ENCODE results near the gene IFTAP. TPM values are rescaled to one million over a fixed set of nuclear protein-coding genes. Genes with fewer than 3 reads are reported as not detected.

IFTAP gene
- total and polyA plus RNA-seq, 2 of the 13 experiments (the other 11 are each of a cell fraction or from before 2014, with no cell fraction given) = 11.3 to 29.4 TPM

- TF ChIP-seq JUN (CRISPR knock-in tag; IDR thresholded peaks at IDR 0.05) = 0 out of 2 replicates have a peak, but pooled peaks have one; percentile 36
- TF ChIP-seq DZIP1 (CRISPR knock-in tag; IDR thresholded peaks at IDR 0.05) = no peak
- peak; percentile 97 for TF ChIP-seq IRF2 (CRISPR knock-in tag; IDR thresholded peaks at IDR 0.05)
- TF ChIP-seq HES4 (CRISPR knock-in tag; IDR thresholded peaks at IDR 0.05; ENCODE audit: borderline replicate concordance) = no peak
- peak; percentile 49; the same call in 1 of the 2 replicates for TF ChIP-seq ZNF564 (CRISPR knock-in tag; IDR thresholded peaks at IDR 0.05)
- TF ChIP-seq, protein P1, sequence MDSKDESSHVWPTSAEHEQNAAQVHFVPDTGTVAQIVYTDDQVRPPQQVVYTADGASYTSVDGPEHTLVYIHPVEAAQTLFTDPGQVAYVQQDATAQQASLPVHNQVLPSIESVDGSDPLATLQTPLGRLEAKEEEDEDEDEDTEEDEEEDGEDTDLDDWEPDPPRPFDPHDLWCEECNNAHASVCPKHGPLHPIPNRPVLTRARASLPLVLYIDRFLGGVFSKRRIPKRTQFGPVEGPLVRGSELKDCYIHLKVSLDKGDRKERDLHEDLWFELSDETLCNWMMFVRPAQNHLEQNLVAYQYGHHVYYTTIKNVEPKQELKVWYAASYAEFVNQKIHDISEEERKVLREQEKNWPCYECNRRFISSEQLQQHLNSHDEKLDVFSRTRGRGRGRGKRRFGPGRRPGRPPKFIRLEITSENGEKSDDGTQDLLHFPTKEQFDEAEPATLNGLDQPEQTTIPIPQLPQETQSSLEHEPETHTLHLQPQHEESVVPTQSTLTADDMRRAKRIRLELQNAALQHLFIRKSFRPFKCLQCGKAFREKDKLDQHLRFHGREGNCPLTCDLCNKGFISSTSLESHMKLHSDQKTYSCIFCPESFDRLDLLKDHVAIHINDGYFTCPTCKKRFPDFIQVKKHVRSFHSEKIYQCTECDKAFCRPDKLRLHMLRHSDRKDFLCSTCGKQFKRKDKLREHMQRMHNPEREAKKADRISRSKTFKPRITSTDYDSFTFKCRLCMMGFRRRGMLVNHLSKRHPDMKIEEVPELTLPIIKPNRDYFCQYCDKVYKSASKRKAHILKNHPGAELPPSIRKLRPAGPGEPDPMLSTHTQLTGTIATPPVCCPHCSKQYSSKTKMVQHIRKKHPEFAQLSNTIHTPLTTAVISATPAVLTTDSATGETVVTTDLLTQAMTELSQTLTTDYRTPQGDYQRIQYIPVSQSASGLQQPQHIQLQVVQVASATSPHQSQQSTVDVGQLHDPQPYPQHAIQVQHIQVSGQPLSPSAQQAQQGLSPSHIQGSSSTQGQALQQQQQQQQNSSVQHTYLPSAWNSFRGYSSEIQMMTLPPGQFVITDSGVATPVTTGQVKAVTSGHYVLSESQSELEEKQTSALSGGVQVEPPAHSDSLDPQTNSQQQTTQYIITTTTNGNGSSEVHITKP (CRISPR knock-in tag; IDR thresholded peaks at IDR 0.05; ENCODE audit: low read depth) = peak; percentile 70; the same call in 1 of the 2 replicates
- no peak; the same call in 1 of the 2 replicates for TF ChIP-seq ZBTB7B (CRISPR knock-in tag; IDR thresholded peaks at IDR 0.05)
- 0 out of 2 replicates have a peak, but pooled peaks have one; percentile 40 for TF ChIP-seq MED13 (CRISPR knock-in tag; IDR thresholded peaks at IDR 0.05)
- TF ChIP-seq ZNF777 (CRISPR knock-in tag; IDR thresholded peaks at IDR 0.05) = peak; percentile 53; the same call in 1 of the 2 replicates
- peak; percentile 66 for TF ChIP-seq ISL2 (CRISPR knock-in tag; IDR thresholded peaks at IDR 0.05)
- TF ChIP-seq ZNF891 (CRISPR knock-in tag; IDR thresholded peaks at IDR 0.05) = no peak
- no peak for TF ChIP-seq ZSCAN30 (CRISPR knock-in tag; IDR thresholded peaks at IDR 0.05)
- TF ChIP-seq ZNF264 (CRISPR knock-in tag; IDR thresholded peaks at IDR 0.05) = 0 out of 2 replicates have a peak, but pooled peaks have one; percentile 77
- TF ChIP-seq ELF3 (CRISPR knock-in tag; IDR thresholded peaks at IDR 0.05) = peak; percentile 48; the same call in 1 of the 2 replicates
- TF ChIP-seq ZNF558 (CRISPR knock-in tag; IDR thresholded peaks at IDR 0.05; ENCODE audit: borderline replicate concordance) = no peak
- TF ChIP-seq STAG1 (CRISPR knock-in tag; IDR thresholded peaks at IDR 0.05) = no peak
- no peak for TF ChIP-seq TRAFD1 (CRISPR knock-in tag; IDR thresholded peaks at IDR 0.05; ENCODE audit: borderline replicate concordance)
- no peak for TF ChIP-seq SOX13 (IDR thresholded peaks at IDR 0.05)
- TF ChIP-seq SOX13 (CRISPR knock-in tag; conservative IDR thresholded peaks at IDR 0.05 in 1 of 2, IDR thresholded peaks at IDR 0.05 in 1 of 2) = peak in 1 of 2 experiments; percentile 16; a peak in 1 of 4 replicates
- TF ChIP-seq YEATS2 (CRISPR knock-in tag; IDR thresholded peaks at IDR 0.05; ENCODE audit: borderline replicate concordance) = peak; percentile 87
- TF ChIP-seq PHF20 (CRISPR knock-in tag; IDR thresholded peaks at IDR 0.05) = peak; percentile 87
- 0 out of 2 replicates have a peak, but pooled peaks have one; percentile 30 for TF ChIP-seq HNF4A (CRISPR knock-in tag; IDR thresholded peaks at IDR 0.05)
- TF ChIP-seq ZNF350 (CRISPR knock-in tag; IDR thresholded peaks at IDR 0.05; ENCODE audit: borderline replicate concordance, low read depth) = peak; percentile 75; the same call in 1 of the 2 replicates
Observed at GRCh38 chr11:36594316-36594989, at the start of gene IFTAP (continued).

Measured in HepG2 (cell line).